Activated CD8-positive, alpha-beta T cell treated with anti-CD3 and anti-CD28 coated beads for 36 hours (primary cell): ENCODE results near the gene COX19. TPM values are rescaled to one million over a fixed set of nuclear protein-coding genes. Genes with fewer than 3 reads are reported as not detected.

Source experiments
- ATAC-seq: fragments of 200-7000 bp; cut with Tn5 transposase; one replicate; pipeline ENCODE4 v1.10.0; 2021; ENCODE audit warnings: mild to moderate bottlenecking, moderate library complexity
- CTCF ChIA-PET: fragments of 350-600 bp; sonication (Branson Sonifier 250); formaldehyde crosslinking; loops from one replicate; lab custom pipeline; 2021; ENCODE audit warnings: antibody characterized with exemption; lab: Charles Lee
- POLR2A ChIA-PET: fragments of 350-600 bp; sonication (Branson Sonifier 250); formaldehyde crosslinking; loops from one replicate; lab custom pipeline; 2021; ENCODE audit warnings: antibody characterized with exemption; lab: Charles Lee
- DNase-seq: peaks from one replicate; pipeline ENCODE4 v3.0.0-alpha.2; 2020
- H3K27ac Mint-ChIP-seq: one replicate; pipeline ENCODE4 v1.8.0; 2021; ENCODE audit warnings: mild to moderate bottlenecking, mixed read lengths
- H3K27me3 Mint-ChIP-seq: one replicate; pipeline ENCODE4 v1.8.0; 2021; ENCODE audit warnings: mixed read lengths
- H3K36me3 Mint-ChIP-seq: one replicate; pipeline ENCODE4 v1.8.0; 2021; ENCODE audit warnings: low read depth, mixed read lengths
- H3K4me1 Mint-ChIP-seq: one replicate; pipeline ENCODE4 v1.8.0; 2021; ENCODE audit warnings: low read depth, mixed read lengths
- H3K4me3 Mint-ChIP-seq: one replicate; pipeline ENCODE4 v1.8.0; 2021; ENCODE audit warnings: mild to moderate bottlenecking, moderate library complexity, mixed read lengths
- H3K9me3 Mint-ChIP-seq: one replicate; pipeline ENCODE4 v1.8.0; 2021; ENCODE audit warnings: mixed read lengths
- intact Hi-C: fragments of 100-400 bp; cut with micrococcal nuclease; formaldehyde crosslinking; loops from one replicate; pipeline ENCODE4 v1.10.0; 2022
- total RNA-seq, 2 experiments: library from RNA; stranded (reverse); gene quantifications; one replicate each; pipeline ENCODE4 v1.2.3, GENCODE V29; 2021
- TF ChIP-seq, protein P1 (sequence below): fragments of 200-600 bp; IDR thresholded peaks from one replicate; pipeline ENCODE4 v1.8.0; 2022; ENCODE audit warnings: antibody characterized with exemption, mild to moderate bottlenecking

Gene COX19, protein sequence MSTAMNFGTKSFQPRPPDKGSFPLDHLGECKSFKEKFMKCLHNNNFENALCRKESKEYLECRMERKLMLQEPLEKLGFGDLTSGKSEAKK
- 10 to 100 TPM; 15.5 to 18.0 TPM for total RNA-seq

DNA sequence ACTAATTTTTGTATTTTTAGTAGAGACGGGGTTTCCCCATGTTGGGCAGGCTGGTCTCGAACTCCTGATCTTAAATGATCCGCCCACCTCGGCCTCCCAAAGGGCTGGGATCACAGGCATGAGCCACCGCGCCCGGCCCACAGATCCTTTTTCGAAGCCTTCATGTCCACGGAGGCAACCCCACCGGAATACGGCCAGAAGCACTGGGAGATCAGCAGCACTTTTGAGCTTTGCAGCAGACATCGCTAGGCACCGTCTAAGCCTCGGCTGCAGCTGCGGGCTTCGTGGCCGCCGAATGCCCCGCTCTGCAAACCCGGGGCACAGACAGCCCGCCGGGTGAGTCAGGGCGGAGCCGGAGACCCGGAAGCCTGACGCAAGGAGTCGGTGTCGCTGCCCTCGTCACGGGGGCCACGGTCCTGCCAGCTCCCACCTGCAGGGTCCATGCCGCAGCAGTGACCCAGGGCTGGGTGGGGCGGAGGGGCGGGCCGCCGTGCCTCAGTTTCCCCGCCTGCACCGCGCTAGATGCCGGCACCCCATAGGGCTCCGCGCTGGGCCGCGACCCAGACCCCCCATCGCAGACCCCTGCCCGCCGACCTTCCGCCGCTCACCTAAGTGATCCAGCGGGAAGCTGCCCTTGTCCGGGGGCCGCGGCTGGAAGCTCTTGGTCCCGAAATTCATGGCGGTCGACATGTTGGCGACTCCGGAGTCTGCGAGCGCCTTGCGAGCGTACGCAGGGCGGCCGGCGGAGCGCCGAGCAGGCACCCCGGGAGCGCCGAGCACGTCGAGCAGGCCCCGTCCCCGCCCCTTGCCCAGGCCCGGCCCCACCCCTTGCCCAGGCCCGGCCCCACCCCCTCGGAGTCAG, at the start of gene COX19:
Gene COX19 (minus strand): TSS at position 730 of the 862 bp plus-strand sequence. CDS start 40 bp downstream, at position 690.
- peak; percentile 92 for ATAC-seq

DNA sequence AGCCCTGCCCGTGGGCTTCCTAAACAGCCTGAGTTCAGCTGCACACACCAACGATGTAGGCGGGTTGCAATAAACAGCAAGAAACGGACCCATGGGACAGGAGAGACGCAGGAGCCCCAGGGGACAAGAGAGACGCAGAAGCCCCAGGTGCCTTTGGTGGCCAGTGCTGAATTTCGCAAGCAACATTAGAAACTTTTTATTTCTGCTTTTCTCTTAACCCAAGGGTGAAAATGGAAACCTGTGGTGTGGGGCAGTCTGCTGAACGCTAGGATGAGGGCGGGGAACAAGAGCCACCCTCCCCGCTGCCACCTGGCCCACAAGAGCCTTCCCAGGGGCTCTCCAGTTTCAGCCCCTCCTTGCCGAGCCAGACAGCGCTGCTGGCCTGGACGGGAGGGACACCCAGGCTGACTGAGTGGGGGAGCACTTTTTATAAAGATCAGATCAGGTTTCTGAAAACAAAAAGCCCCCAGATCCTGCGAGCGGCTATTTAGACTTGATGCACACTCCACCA, 49.0 kb upstream of the COX19 start:
- H3K9me3 Mint-ChIP-seq, result peaks cover 11% of the 10 kb centered on the region
- ChIA-PET POLR2A (no interaction called here), CTCF (interaction anchor here (1.3 to 2.7 kb wide), 2 partner anchors 31 to 41 kb away, joined by 5 to 11 read pairs; no protein-coding TSS in a partner anchor)
- intact Hi-C loops, result no loop called here
- H3K27ac Mint-ChIP-seq, result peak overlapping the region; percentile 46
- ATAC-seq, result no peak
- H3K27me3 Mint-ChIP-seq, result no peaks in the 10 kb centered on the region
- peaks cover 13% of the 10 kb centered on the region for H3K4me1 Mint-ChIP-seq
- peaks cover 20% of the 10 kb centered on the region for H3K36me3 Mint-ChIP-seq
- TF ChIP-seq, protein P1, sequence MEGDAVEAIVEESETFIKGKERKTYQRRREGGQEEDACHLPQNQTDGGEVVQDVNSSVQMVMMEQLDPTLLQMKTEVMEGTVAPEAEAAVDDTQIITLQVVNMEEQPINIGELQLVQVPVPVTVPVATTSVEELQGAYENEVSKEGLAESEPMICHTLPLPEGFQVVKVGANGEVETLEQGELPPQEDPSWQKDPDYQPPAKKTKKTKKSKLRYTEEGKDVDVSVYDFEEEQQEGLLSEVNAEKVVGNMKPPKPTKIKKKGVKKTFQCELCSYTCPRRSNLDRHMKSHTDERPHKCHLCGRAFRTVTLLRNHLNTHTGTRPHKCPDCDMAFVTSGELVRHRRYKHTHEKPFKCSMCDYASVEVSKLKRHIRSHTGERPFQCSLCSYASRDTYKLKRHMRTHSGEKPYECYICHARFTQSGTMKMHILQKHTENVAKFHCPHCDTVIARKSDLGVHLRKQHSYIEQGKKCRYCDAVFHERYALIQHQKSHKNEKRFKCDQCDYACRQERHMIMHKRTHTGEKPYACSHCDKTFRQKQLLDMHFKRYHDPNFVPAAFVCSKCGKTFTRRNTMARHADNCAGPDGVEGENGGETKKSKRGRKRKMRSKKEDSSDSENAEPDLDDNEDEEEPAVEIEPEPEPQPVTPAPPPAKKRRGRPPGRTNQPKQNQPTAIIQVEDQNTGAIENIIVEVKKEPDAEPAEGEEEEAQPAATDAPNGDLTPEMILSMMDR, result no peak
- H3K4me3 Mint-ChIP-seq, result no peak overlapping the region
- no peak for DNase-seq

More for the DNA sequence above, at the start of gene COX19:
- H3K36me3 Mint-ChIP-seq, result peaks cover 27% of the 10 kb centered on the region
- peak; percentile 91 for DNase-seq
- CTCF ChIA-PET, result interaction anchor here (1.2 to 7.5 kb wide), 5 partner anchors 10 to 202 kb away, joined by 3 to 67 read pairs (median 6); no protein-coding TSS in a partner anchor
- H3K9me3 Mint-ChIP-seq, result no peaks in the 10 kb centered on the region
- intact Hi-C loops, result loop anchor here (5.0 kb wide), 1 partner anchor 68 kb away; no protein-coding TSS in a partner anchor
- TF ChIP-seq, protein P1, result no peak
- peak within 1 kb of the TSS; percentile 96 for H3K4me3 Mint-ChIP-seq
- no peaks in the 10 kb centered on the region for H3K27me3 Mint-ChIP-seq
- H3K4me1 Mint-ChIP-seq, result peaks cover 26% of the 10 kb centered on the region
- H3K27ac Mint-ChIP-seq, result peak within 1 kb of the TSS; percentile 93
- POLR2A ChIA-PET, result interaction anchor here (0.6 to 2.4 kb wide), 21 partner anchors 7 to 201 kb away, joined by 3 to 19 read pairs (median 4); partner anchors contain the start of gene GPR146

DNA sequence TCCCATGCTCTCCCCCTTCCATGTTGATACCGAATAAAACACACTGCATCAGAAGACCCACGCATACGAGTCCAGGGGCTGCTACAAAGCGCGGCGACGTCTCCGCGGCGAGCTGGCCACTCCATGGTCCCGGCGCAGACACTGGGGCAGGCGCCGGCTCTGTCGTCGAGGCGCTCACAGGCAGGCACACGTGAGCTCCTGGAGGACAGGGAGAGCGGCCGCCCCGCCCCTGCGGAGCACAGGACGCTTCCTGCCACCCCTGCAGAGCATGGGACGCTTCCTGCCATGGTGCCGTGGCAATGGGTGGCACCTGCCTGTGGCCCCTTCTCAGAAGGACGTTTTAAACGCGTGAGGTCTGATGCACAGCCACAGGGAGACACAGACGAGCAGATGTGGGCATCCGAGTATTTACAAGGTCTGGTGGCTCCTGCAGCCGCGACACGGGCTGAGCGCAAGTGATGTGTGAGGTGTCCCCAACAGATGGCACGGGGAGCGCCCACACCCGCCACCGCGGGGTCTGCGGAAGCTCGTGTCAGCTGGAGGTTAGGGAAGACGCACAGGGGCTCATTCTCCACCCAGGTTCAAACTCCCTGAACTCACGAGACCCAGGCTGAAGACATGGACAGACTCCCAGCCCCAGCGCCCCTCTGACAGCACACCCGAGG, 47.6 kb upstream of the COX19 start:
- peaks cover 20% of the 10 kb centered on the region for H3K36me3 Mint-ChIP-seq
- ChIA-PET CTCF (interaction anchor here (1.0 to 1.4 kb wide), 3 partner anchors 21 to 64 kb away, joined by 3 to 6 read pairs (median 3); partner anchors contain the start of gene GPR146), POLR2A (no interaction called here)
- H3K4me3 Mint-ChIP-seq, result no peak overlapping the region
- H3K27me3 Mint-ChIP-seq, result no peaks in the 10 kb centered on the region
- H3K9me3 Mint-ChIP-seq, result peaks cover 11% of the 10 kb centered on the region
- peaks cover 12% of the 10 kb centered on the region for H3K4me1 Mint-ChIP-seq
- ATAC-seq (no peak), DNase-seq (no peak)
- intact Hi-C loops, result no loop called here
- TF ChIP-seq, protein P1, result no peak
- H3K27ac Mint-ChIP-seq, result no peak overlapping the region

DNA sequence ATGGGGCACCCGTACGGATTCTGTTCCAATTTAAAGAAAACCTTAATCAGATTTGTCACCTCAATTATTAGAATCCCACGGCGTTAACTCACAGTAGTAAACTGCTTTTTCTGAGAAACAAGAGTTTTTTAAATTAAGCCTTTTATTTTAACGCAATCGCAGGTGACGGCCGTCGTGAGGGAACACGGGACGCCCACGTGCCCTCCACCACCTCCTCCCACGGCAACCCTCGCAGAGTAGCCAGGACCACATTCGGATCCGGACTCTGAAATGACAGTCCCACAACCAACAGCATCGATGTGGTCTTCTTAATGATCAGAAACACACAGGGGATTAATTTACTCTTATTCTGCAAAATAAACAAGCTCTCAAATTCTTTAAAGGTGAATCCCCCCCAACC, 47.0 kb upstream of the COX19 start:
- CTCF ChIA-PET, result interaction anchor here (1.0 to 1.4 kb wide), 2 partner anchors 29 to 65 kb away, joined by 3 to 6 read pairs; no protein-coding TSS in a partner anchor
- POLR2A ChIA-PET, result no interaction called here
- TF ChIP-seq, protein P1, result no peak
- peaks cover 11% of the 10 kb centered on the region for H3K9me3 Mint-ChIP-seq
- H3K36me3 Mint-ChIP-seq, result peaks cover 18% of the 10 kb centered on the region
- H3K4me1 Mint-ChIP-seq, result peaks cover 11% of the 10 kb centered on the region
- no peak for ATAC-seq
- H3K4me3 Mint-ChIP-seq, result no peak overlapping the region
- DNase-seq, result no peak
- H3K27me3 Mint-ChIP-seq, result no peaks in the 10 kb centered on the region
- intact Hi-C loops, result no loop called here
- no peak overlapping the region for H3K27ac Mint-ChIP-seq
